HEK293 (cell line): ENCODE measurements around the gene FBXO40.

Experiments used
- CTCF ChIA-PET: fragments of 350-600 bp; formaldehyde crosslinking; extraction: SDS; loops from one replicate; lab custom pipeline; 2021; ENCODE audit warnings: antibody characterized with exemption; lab: Yijun Ruan, JAX
- POLR2A ChIA-PET: fragments of 300-600 bp; formaldehyde crosslinking; extraction: SDS; loops from one replicate; lab custom pipeline; 2020; ENCODE audit warnings: antibody characterized with exemption, inconsistent platforms; lab: Yijun Ruan, JAX
- H3K27ac ChIP-seq: fragments of 200-500 bp; sonication (Bioruptor generic); 2 replicates; pipeline ENCODE4 v1.5.1; 2014; ENCODE audit warnings: low read depth, low read length, control low read depth, inconsistent platforms; ENCODE audit errors: extremely low read depth
- H3K36me3 ChIP-seq, 2 experiments: fragments of 200-500 bp in 1 of 2; sonication (Bioruptor generic) in 1 of 2; 1 replicate in 1 of 2; 2 replicates in 1 of 2; pipeline ENCODE4 v1.5.1; 2014 to 2017; ENCODE audit warnings: inconsistent platforms in 2 of 2, low read length in 2 of 2; ENCODE audit not compliant: control insufficient read depth in 2 of 2, insufficient read depth in 1 of 2
- H3K4me1 ChIP-seq: fragments of 200-500 bp; sonication (Bioruptor generic); 2 replicates; pipeline ENCODE4 v1.5.1; 2014; ENCODE audit warnings: mild to moderate bottlenecking, low read length, inconsistent platforms; ENCODE audit not compliant: control insufficient read depth, insufficient read depth
- H3K4me3 ChIP-seq: 2 replicates; pipeline ENCODE4 v1.5.1; 2011; ENCODE audit warnings: low read depth, mild to moderate bottlenecking, control low read depth, low read length, moderate library complexity
- H3K9me3 ChIP-seq: fragments of 200-500 bp; sonication (Bioruptor generic); 2 replicates; pipeline ENCODE4 v1.5.1; 2014; ENCODE audit warnings: low read depth, low read length, inconsistent platforms; ENCODE audit not compliant: control insufficient read depth, insufficient read depth
- HIC1 ChIP-seq: fragments of 450-650 bp; formaldehyde crosslinking; IDR thresholded peaks from 2 replicates; pipeline ENCODE4 v1.5.1; 2016; ENCODE audit warnings: missing biosample characterization, missing genetic modification characterization
- HOXC10 ChIP-seq: sonication (generic); formaldehyde crosslinking; IDR thresholded peaks from 2 replicates; pipeline ENCODE4 v1.8.1; 2023; ENCODE audit warnings: mild to moderate bottlenecking, missing genetic modification reagents
- KLF16 ChIP-seq: fragments of 450-650 bp; formaldehyde crosslinking; IDR thresholded peaks from 2 replicates; pipeline ENCODE4 v1.5.1; 2017; ENCODE audit warnings: missing biosample characterization, missing genetic modification characterization
- SCRT2 ChIP-seq: fragments of 450-650 bp; formaldehyde crosslinking; IDR thresholded peaks from 2 replicates; pipeline ENCODE4 v1.5.1; 2016; ENCODE audit warnings: missing biosample characterization, missing genetic modification characterization
- SETDB1 ChIP-seq: IDR thresholded peaks from one replicate; pipeline ENCODE4 v1.6.1; 2017; ENCODE audit warnings: mild to moderate bottlenecking, low read length, moderate library complexity, mixed read lengths; ENCODE audit not compliant: insufficient read length
- YY1 ChIP-seq: fragments of 450-650 bp; formaldehyde crosslinking; IDR thresholded peaks from 2 replicates; pipeline ENCODE4 v1.5.1; 2018; ENCODE audit warnings: missing biosample characterization, missing genetic modification characterization
- ZBTB10 ChIP-seq: fragments of 450-650 bp; formaldehyde crosslinking; IDR thresholded peaks from 2 replicates; pipeline ENCODE4 v1.5.1; 2016; ENCODE audit warnings: missing biosample characterization, missing genetic modification characterization
- ZBTB8A ChIP-seq: fragments of 450-650 bp; formaldehyde crosslinking; IDR thresholded peaks from 2 replicates; pipeline ENCODE4 v1.5.1; 2016; ENCODE audit warnings: missing biosample characterization, missing genetic modification characterization
- ZFHX2 ChIP-seq: fragments of 450-650 bp; formaldehyde crosslinking; conservative IDR thresholded peaks from 2 replicates; pipeline ENCODE4 v1.5.1; 2016; ENCODE audit warnings: missing biosample characterization, missing genetic modification characterization
- ZFP41 ChIP-seq: fragments of 450-650 bp; formaldehyde crosslinking; IDR thresholded peaks from 2 replicates; pipeline ENCODE4 v1.5.1; 2016; ENCODE audit warnings: missing biosample characterization, missing genetic modification characterization, borderline replicate concordance
- ZNF112 ChIP-seq: fragments of 450-650 bp; formaldehyde crosslinking; IDR thresholded peaks from 2 replicates; pipeline ENCODE4 v1.5.0; 2017; ENCODE audit warnings: missing biosample characterization, missing genetic modification characterization
- ZNF114 ChIP-seq: fragments of 450-650 bp; formaldehyde crosslinking; IDR thresholded peaks from 2 replicates; pipeline ENCODE4 v1.5.0; 2017; ENCODE audit warnings: missing biosample characterization, missing genetic modification characterization
- ZNF16 ChIP-seq: fragments of 450-650 bp; formaldehyde crosslinking; IDR thresholded peaks from 2 replicates; pipeline ENCODE4 v1.5.1; 2016; ENCODE audit warnings: low read depth, missing biosample characterization, missing genetic modification characterization
- ZNF221 ChIP-seq: fragments of 450-650 bp; formaldehyde crosslinking; IDR thresholded peaks from 2 replicates; pipeline ENCODE4 v1.5.1; 2017; ENCODE audit warnings: missing biosample characterization, missing genetic modification characterization, borderline replicate concordance
- ZNF274 ChIP-seq, 2 experiments: fragments of 200-500 bp in 1 of 2; fragments of 450-650 bp in 1 of 2; sonication (Bioruptor generic) in 1 of 2; formaldehyde crosslinking in 1 of 2; IDR thresholded peaks; 2 replicates each; pipeline versions ENCODE4 v1.5.1 to v1.6.1; 2014 to 2016; ENCODE audit warnings: borderline replicate concordance in 1 of 2, inconsistent platforms in 1 of 2, low read length in 1 of 2, missing biosample characterization in 1 of 2, missing genetic modification characterization in 1 of 2
- ZNF311 ChIP-seq: fragments of 450-650 bp; formaldehyde crosslinking; IDR thresholded peaks from 2 replicates; pipeline ENCODE4 v1.5.1; 2017; ENCODE audit warnings: missing biosample characterization, missing genetic modification characterization, borderline replicate concordance
- ZNF366 ChIP-seq: fragments of 450-650 bp; formaldehyde crosslinking; conservative IDR thresholded peaks from 2 replicates; pipeline ENCODE4 v1.5.1; 2016; ENCODE audit warnings: missing biosample characterization, missing genetic modification characterization
- ZNF37A ChIP-seq: fragments of 450-650 bp; IDR thresholded peaks from 2 replicates; pipeline ENCODE4 v1.5.1; 2018; ENCODE audit warnings: missing biosample characterization, missing genetic modification characterization
- ZNF404 ChIP-seq: fragments of 450-650 bp; formaldehyde crosslinking; IDR thresholded peaks from 2 replicates; pipeline ENCODE4 v1.5.1; 2017; ENCODE audit warnings: missing biosample characterization, missing genetic modification characterization
- ZNF416 ChIP-seq: fragments of 450-650 bp; formaldehyde crosslinking; IDR thresholded peaks from 2 replicates; pipeline ENCODE4 v1.5.1; 2016; ENCODE audit warnings: missing biosample characterization, missing genetic modification characterization
- ZNF501 ChIP-seq: fragments of 450-650 bp; formaldehyde crosslinking; IDR thresholded peaks from 2 replicates; pipeline ENCODE4 v1.5.1; 2016; ENCODE audit warnings: missing biosample characterization, missing genetic modification characterization
- ZNF624 ChIP-seq: fragments of 450-650 bp; formaldehyde crosslinking; IDR thresholded peaks from 2 replicates; pipeline ENCODE4 v1.5.1; 2017; ENCODE audit warnings: missing biosample characterization, missing genetic modification characterization
- ZNF626 ChIP-seq: fragments of 450-650 bp; sonication (Bioruptor Pico); formaldehyde crosslinking; IDR thresholded peaks from 2 replicates; pipeline ENCODE4 v1.5.1; 2018; ENCODE audit warnings: missing biosample characterization, missing genetic modification characterization, inconsistent platforms
- ZNF677 ChIP-seq: fragments of 450-650 bp; IDR thresholded peaks from 2 replicates; pipeline ENCODE4 v1.5.0; 2018; ENCODE audit warnings: missing biosample characterization, mild to moderate bottlenecking, missing genetic modification characterization, moderate library complexity
- ZNF776 ChIP-seq: fragments of 450-650 bp; formaldehyde crosslinking; IDR thresholded peaks from 2 replicates; pipeline ENCODE4 v1.5.0; 2017; ENCODE audit warnings: missing biosample characterization, missing genetic modification characterization, borderline replicate concordance
- ZNF792 ChIP-seq: fragments of 450-650 bp; formaldehyde crosslinking; IDR thresholded peaks from 2 replicates; pipeline ENCODE4 v1.5.1; 2016; ENCODE audit warnings: missing biosample characterization, missing genetic modification characterization
- ZSCAN4 ChIP-seq: fragments of 450-650 bp; formaldehyde crosslinking; IDR thresholded peaks from 2 replicates; pipeline ENCODE4 v1.5.1; 2017; ENCODE audit warnings: missing biosample characterization, missing genetic modification characterization
- TF ChIP-seq, protein P1 (sequence below): fragments of 450-650 bp; formaldehyde crosslinking; IDR thresholded peaks from 2 replicates; pipeline ENCODE4 v1.5.1; 2017; ENCODE audit warnings: missing biosample characterization, missing genetic modification characterization

FBXO40 gene

DNA sequence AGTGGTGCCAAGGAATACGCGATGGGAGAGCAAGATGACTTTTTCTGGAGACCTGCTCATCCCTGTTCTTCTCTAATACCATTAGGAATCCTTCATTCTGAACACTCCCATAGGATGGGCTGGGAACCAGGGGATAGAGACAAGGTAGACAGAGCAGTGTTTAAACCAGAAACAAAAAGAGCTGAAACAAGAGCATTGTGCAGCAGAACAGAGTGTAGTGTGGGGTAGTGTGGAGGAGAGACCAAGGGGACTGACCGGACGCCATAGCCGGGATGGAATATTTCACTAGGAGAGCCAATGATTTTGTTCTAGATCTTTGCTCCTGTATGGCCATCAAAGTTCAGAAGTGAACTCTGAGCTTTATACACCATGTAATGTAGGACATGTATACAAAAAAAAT, 51.9 kb downstream of the FBXO40 start:
- no peak for TF ChIP-seq YY1 (tag by site-specific recombination)
- no peak for TF ChIP-seq SCRT2
- no peak for TF ChIP-seq ZNF677 (tag by site-specific recombination)
- TF ChIP-seq ZNF221 = no peak
- no peak for TF ChIP-seq ZNF404
- TF ChIP-seq ZNF311 = no peak
- TF ChIP-seq ZNF37A (tag by site-specific recombination) = no peak
- TF ChIP-seq, protein P1, sequence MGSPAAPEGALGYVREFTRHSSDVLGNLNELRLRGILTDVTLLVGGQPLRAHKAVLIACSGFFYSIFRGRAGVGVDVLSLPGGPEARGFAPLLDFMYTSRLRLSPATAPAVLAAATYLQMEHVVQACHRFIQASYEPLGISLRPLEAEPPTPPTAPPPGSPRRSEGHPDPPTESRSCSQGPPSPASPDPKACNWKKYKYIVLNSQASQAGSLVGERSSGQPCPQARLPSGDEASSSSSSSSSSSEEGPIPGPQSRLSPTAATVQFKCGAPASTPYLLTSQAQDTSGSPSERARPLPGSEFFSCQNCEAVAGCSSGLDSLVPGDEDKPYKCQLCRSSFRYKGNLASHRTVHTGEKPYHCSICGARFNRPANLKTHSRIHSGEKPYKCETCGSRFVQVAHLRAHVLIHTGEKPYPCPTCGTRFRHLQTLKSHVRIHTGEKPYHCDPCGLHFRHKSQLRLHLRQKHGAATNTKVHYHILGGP (tag by site-specific recombination) = no peak
- TF ChIP-seq ZBTB10 (tag by site-specific recombination) = no peak
- TF ChIP-seq ZNF112 (tag by site-specific recombination) = no peak
- no peak for TF ChIP-seq HIC1 (tag by site-specific recombination)
- TF ChIP-seq ZBTB8A = no peak
- TF ChIP-seq ZFP41 = no peak
- no peak for TF ChIP-seq KLF16
- TF ChIP-seq SETDB1 = no peak
- no peak for TF ChIP-seq ZNF626 (tag by site-specific recombination)
- TF ChIP-seq ZNF16 (tag by site-specific recombination) = no peak
- no peak for TF ChIP-seq ZNF624 (tag by site-specific recombination)
- TF ChIP-seq ZNF114 (tag by site-specific recombination) = no peak
- Histone ChIP-seq H3K27ac (no peak overlapping the region), H3K9me3 (no peaks in the 10 kb centered on the region), H3K4me3 (no peak overlapping the region), H3K4me1 (peaks cover 3% of the 10 kb centered on the region; the same call in 1 of the 2 replicates), H3K36me3 (no peaks in the 10 kb centered on the region)
- POLR2A ChIA-PET = no interaction called here
- CTCF ChIA-PET = no interaction called here

DNA sequence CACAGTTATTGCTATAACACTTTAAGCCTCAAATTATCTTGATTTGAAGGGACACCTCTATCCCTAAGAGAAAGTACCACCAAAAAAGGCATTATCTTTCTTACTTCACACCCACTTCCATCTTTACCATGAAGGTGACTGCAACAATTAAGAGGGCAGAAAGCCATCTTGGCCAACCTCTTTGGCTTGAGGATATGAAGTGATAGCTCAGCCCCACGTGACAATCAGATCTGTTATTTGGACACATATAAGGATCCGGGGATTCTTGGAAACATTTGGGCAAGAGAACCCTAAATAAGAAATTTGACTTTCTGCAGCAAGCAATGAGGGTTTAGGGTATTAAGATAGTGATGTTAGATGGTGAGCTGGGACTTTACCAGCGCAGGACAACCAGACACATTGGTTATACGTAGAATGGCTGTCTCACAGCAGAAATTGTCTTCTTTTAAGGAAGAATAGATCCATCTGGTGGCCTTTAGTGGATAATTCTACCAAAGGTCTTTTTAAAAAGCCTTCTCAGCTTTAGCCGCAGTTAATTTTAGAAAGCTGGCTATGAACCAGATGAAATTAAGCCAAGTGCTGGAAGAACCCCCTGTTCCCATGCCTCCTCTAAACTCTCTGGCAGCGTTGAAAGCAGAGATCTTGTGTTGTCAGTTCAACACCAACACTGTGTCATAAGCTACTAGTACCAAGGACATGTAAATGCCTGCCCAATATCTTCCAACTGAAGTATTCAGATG, 55.2 kb downstream of the FBXO40 start:
- TF ChIP-seq ZNF274 (IDR thresholded peaks at IDR 0.05; ENCODE audit: low read length) (no peak), ZNF274 (tag by site-specific recombination; IDR thresholded peaks at IDR 0.05; ENCODE audit: borderline replicate concordance) (no peak), ZNF626 (tag by site-specific recombination) (no peak), ZNF501 (tag by site-specific recombination) (no peak), HOXC10 (CRISPR knock-in tag) (no peak), ZNF366 (tag by site-specific recombination) (no peak), ZNF776 (tag by site-specific recombination) (no peak), ZNF792 (tag by site-specific recombination) (no peak), ZNF416 (tag by site-specific recombination) (no peak), ZFHX2 (no peak), ZSCAN4 (tag by site-specific recombination) (no peak)
- POLR2A ChIA-PET = no interaction called here
- Histone ChIP-seq H3K36me3 (no peaks in the 10 kb centered on the region), H3K9me3 (no peaks in the 10 kb centered on the region), H3K4me3 (no peak overlapping the region), H3K4me1 (no peaks in the 10 kb centered on the region), H3K27ac (no peak overlapping the region)
- CTCF ChIA-PET = interaction anchor here (0.7 kb wide), 1 partner anchor 92 kb away, joined by 3 read pairs; no protein-coding TSS in a partner anchor
